Activated CD8-positive, alpha-beta memory T cell treated with anti-CD3 and anti-CD28 coated beads for 36 hours (primary cell): ENCODE data around the gene KRTAP19-8. TPM values are rescaled to one million over a fixed set of nuclear protein-coding genes. Genes with fewer than 3 reads are reported as not detected.

Experiments used
- CTCF ChIA-PET: fragments of 350-600 bp; sonication (Branson Sonifier 250); formaldehyde crosslinking; loops from one replicate; lab custom pipeline; 2021; ENCODE audit warnings: antibody characterized with exemption; lab: Charles Lee
- POLR2A ChIA-PET: fragments of 350-600 bp; sonication (Branson Sonifier 250); formaldehyde crosslinking; loops from one replicate; lab custom pipeline; 2021; ENCODE audit warnings: antibody characterized with exemption; lab: Charles Lee
- total RNA-seq, 2 experiments: library from RNA; stranded (reverse); gene quantifications; one replicate each; pipeline ENCODE4 v1.2.3, GENCODE V29; 2021

Gene KRTAP19-8
- total RNA-seq, 2 experiments from 2014 or later = not detected

DNA sequence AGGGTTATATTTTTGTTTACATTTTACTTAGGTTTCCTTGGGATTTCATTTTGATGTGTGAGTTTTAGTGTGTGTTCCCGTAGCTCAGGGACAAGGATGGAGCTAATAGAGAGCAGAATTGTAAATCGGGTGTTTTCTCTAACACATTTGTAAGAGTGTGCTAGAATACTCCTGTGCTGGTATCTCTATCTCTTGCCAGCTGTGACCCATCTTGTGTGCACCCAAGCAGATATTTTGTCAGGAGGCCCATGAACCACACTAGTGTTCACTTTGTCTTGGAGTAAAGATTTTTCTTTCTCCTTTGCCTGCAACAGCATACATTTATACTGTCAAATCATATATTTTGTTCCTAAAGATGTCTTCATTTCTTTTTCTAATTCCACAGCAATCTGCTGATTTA is 23.4 kb downstream of the KRTAP19-8 start:
- POLR2A ChIA-PET = no interaction called here
- CTCF ChIA-PET = no interaction called here

DNA sequence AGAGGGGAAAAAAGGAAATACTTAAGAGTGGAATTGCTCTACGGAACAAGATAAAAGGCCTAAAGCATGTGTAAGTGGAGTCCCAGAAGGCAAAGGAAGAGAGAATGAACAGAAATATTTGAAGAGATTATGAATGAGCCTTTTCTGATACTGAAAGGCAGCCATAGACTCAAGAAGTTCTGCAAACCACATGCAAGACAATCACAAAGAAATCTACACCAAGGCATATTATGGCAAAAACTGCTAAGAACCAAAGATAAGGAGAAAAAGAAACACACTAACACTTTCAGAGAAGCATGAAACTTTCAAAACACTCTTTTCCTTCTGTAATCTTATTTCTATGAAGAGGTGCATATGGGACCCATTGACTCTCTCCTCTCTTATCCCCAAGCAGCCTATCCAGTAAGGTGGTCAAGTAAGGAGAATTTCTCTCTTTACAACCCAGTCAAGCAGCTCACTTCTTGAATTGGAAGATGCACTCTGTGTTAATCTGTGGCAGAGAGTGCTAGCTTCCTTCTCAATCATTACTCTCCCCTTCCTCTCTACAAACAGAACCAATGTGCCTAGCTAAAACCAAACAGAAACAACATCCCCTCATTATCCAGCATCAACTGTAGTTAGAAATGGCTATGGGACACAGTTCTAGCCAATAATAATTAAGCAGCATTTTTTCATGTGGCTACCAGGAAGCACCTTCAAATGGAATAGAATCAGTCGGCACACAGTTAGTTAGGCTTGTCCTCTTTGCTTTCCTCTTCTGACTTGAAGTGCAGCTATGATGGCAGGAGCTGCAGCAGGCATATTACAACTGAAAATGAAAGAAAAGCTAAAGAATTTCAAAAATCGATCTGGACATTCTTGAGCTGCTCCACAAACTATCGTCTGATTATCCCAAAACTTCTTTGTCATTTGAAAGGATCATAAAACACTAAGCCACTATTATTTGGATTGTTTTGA is 25.9 kb downstream of the KRTAP19-8 start:
- CTCF ChIA-PET = no interaction called here
- POLR2A ChIA-PET = no interaction called here

DNA sequence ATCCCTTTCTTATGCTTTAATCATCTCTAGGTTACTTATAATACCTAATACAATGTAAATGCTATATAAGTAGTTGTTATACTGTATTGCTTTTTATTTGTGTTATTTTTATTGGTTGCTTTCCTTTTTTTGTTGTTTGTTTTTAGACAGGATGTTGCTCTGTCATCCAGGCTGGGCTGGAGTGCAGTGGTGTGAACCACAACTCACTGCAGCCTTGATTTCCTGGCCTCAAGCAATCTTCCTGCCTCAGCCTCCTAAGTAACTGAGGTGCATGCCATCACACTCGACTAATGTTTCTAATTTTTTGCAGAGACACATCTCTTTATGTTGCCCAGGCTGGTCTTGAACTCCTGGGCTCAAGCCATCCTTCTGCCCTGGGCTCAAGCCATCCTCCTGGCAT is 26.9 kb downstream of the KRTAP19-8 start:
- ChIA-PET POLR2A (no interaction called here), CTCF (no interaction called here)

DNA sequence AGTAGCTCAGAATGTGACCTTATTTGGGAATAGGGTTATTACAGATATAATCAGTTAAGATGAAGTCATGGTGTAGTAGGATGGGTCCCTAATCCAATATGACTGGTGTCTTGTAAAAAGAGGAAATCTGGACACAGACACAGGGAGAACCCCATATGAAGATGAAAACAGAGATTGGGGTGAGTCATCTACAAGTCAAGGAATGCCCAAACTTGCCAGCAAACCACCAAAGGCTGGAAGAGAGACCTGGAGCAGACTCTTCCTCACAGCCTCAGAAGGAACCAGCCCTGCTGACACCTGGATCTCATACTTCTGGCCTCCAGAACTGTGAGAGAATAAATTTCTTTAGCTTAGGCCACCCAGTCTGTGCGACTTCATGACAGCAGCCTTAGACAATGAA is 29.9 kb downstream of the KRTAP19-8 start:
- CTCF ChIA-PET = interaction anchor here (0.7 kb wide), 1 partner anchor 648 kb away, joined by 5 read pairs; no protein-coding TSS in a partner anchor

DNA sequence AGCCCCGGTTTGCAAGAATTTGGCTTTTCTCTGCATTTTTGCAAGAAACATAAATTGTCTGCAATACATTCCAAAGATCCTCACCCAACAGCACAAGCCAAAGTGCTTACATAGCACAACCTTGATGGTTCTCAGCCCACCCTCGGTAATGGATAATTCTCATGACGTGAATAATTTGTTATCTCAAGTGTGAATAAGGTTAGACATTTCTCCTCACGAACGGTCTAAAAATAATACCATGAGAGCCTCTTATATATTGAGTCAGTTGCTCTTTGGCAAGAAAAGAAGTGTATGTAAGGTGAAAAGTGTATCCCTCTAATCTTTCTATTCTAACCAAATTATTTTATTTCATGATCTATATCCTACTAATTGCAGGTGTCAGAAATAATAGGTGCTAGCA is 33.3 kb downstream of the KRTAP19-8 start:
- ChIA-PET POLR2A (no interaction called here), CTCF (no interaction called here)

More for the DNA sequence above, 29.9 kb downstream of the KRTAP19-8 start:
- POLR2A ChIA-PET = no interaction called here

DNA sequence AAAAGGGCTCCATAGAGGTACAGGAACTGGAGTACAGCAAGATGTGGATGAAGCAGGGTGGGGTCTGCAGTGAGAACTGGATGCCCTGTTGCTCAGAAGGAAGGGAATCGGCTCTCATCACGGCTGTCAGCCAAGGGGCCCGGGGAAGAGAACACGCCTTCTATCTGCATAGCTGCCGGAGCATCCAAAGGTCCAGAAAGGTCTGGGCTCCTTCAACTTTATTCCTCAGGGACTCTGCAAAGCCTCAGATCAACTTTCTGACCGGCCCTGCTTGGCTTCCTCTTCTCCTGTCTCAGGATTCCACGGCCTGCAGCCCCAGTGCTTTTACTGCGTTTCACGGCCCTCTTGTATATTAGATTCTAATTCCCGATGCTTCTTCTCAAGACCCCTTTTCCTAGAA is 34.8 kb downstream of the KRTAP19-8 start:
- CTCF ChIA-PET = no interaction called here

DNA sequence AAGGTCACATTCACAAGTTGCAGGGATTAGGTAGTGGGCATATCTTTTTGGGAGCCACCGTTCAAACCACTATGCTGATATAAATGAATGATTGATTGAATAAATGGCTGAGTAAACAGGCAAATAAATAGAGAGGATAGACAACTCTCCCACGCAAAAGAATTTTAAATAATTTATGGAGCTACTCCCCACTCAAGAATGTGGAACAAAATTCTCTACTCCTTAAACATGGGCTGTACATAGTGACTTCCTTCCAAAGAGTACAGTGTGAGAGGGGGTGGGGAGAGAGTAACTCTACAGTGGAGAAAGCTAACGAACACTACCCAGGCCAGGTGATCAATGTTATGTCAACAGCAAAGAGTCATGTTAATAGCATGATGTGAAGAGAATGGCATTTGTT is 40.7 kb downstream of the KRTAP19-8 start:
- ChIA-PET CTCF (interaction anchor here (1.4 kb wide), 1 partner anchor 27 kb away, joined by 3 read pairs; no protein-coding TSS in a partner anchor), POLR2A (no interaction called here)

More for the DNA sequence above, 34.8 kb downstream of the KRTAP19-8 start:
- POLR2A ChIA-PET = no interaction called here

DNA sequence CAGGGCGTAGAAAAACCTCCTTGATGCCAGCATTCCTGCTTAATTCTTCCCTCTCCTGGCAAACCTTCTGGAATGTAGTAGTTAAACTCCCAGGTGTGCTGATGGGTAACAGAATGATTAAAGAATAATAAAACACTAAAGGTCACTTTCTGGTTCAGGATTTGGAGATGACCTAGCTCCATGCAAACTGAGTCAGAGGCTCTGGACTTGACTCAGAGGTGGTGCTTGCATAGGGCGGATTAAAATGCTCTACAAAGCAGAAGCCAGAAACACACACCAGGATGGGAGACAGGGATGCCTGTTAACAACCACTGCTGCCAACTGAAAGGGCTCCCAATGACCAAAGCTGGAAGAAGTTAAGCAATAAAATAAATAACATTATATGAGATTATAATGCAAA is 41.5 kb downstream of the KRTAP19-8 start:
- ChIA-PET CTCF (no interaction called here), POLR2A (no interaction called here)

DNA sequence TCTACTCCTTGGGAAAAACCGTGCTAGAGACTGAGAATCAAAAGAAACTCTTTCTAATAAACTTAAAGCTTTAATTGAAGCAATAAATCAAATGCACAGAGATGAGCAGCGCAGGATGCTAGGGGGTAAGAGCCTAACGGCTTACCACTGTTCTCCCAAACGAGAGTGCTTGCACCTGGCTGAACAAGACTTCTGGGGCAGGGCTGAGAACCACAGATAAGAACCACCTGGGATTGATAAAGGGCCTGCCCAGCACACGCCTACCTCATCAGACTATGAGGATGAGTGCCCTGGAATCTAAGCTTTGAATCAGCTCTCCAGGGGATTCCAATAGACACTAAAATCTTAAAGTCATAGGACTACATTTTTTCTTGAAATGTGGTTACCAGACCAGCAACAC is 43.3 kb downstream of the KRTAP19-8 start:
- ChIA-PET CTCF (no interaction called here), POLR2A (no interaction called here)

DNA sequence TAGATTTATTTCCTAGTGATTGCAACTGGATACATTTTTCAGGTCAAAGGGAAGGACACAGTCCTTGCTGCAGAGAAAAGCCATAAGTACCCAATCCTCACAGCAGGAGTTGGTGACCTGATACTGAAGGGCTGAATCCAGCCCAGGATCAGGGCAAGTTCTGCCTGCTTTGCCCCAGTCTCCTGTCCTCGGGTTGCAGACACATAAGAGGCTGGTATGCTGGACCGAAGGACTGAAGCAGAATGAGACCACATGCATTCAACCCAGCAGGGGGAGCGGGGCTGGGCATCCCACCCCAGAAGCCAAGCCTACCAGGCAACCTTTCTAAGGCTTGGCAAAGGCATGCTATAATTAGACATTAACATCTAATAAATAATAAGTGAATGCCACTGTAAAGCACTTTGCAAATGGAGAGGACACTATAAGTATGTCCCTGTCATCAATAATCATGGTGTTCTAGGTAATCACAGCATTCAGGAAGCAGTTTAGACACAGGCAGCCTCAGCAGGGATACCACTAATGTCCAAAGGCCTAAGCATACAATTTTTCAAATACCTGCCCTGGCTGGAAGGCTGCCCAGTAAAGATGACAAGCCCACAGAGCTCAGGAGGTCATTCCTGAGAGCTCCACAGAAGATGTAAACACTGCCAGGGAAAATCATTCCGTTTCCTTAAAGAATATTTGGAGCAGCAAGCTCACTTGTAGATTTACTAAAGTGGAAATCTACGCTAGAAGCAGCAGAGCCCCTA is 47.6 kb downstream of the KRTAP19-8 start:
- CTCF ChIA-PET = no interaction called here
- POLR2A ChIA-PET = no interaction called here

DNA sequence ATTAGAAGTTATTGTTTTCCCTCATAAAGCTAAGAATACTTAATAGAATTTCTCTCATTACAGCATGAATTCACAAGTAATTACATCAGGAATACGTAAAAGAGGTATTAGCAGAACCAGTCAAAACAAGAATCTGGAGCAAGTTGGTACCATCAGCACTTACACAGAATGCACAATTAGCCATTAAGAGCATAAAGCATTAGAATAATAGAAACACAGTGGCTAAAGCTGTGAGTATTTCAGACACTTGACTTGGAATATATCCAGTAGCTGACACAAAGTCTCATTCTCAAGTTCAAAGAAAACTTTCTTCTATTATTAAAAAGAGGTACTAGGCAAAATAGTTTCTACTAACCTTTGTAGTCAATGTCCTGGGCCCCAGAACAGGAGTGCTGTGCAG is 49.6 kb downstream of the KRTAP19-8 start:
- ChIA-PET CTCF (no interaction called here), POLR2A (no interaction called here)

Other genes starting within 250 kb of the KRTAP19-8 start
- gene KRTAP8-1, start 225.2 kb downstream of the KRTAP19-8 start, total RNA-seq = not detected
- gene KRTAP7-1, start 208.7 kb downstream of the KRTAP19-8 start, total RNA-seq = not detected
- gene KRTAP11-1, start 156.9 kb downstream of the KRTAP19-8 start, total RNA-seq = not detected